Glutamatergic neuron (in vitro differentiated cells): Measurements from ENCODE around the gene PSMB2. TPM values are rescaled to one million over a fixed set of nuclear protein-coding genes. Genes with fewer than 3 reads are reported as not detected.

Experiments used
- DNase-seq: peaks from one replicate; pipeline ENCODE4 v3.0.0; 2022
- H3K27ac Mint-ChIP-seq: one replicate; pipeline ENCODE4 v1.8.0; 2020; ENCODE audit warnings: mild to moderate bottlenecking, mixed read lengths, inconsistent platforms; ENCODE audit not compliant: unreplicated experiment
- H3K27me3 Mint-ChIP-seq: one replicate; pipeline ENCODE4 v1.8.0; 2020; ENCODE audit warnings: mild to moderate bottlenecking, moderate library complexity, mixed read lengths, inconsistent platforms; ENCODE audit not compliant: unreplicated experiment
- H3K36me3 Mint-ChIP-seq: one replicate; pipeline ENCODE4 v1.8.0; 2020; ENCODE audit warnings: mild to moderate bottlenecking, mixed read lengths, inconsistent platforms; ENCODE audit not compliant: unreplicated experiment
- H3K4me1 Mint-ChIP-seq: one replicate; pipeline ENCODE4 v1.8.0; 2020; ENCODE audit warnings: mild to moderate bottlenecking, low read depth, mixed read lengths, inconsistent platforms; ENCODE audit not compliant: unreplicated experiment
- H3K4me3 Mint-ChIP-seq: one replicate; pipeline ENCODE4 v1.8.0; 2020; ENCODE audit warnings: mild to moderate bottlenecking, mixed read lengths, inconsistent platforms; ENCODE audit not compliant: unreplicated experiment
- H3K9me3 Mint-ChIP-seq: one replicate; pipeline ENCODE4 v1.8.0; 2020; ENCODE audit warnings: mild to moderate bottlenecking, moderate library complexity, mixed read lengths, inconsistent platforms; ENCODE audit not compliant: unreplicated experiment
- CTCF ChIP-seq: fragments of 200-600 bp; sonication (generic); IDR thresholded peaks from one replicate; pipeline ENCODE4 v1.5.0; 2021; ENCODE audit not compliant: partially characterized antibody, unreplicated experiment
- total RNA-seq: library from RNA; stranded (reverse); fragmentation: NEBNext Ultra II Directional; extraction: Animal tissue kit (Norgen Biotek cat#: 25700); gene quantifications from one replicate; pipeline ENCODE4 v1.2.1, GENCODE V29; 2021; ENCODE audit not compliant: unreplicated experiment

Gene PSMB2
- total RNA-seq, 1 donor from 2014 or later, result 85.8 TPM

- Mint-ChIP-seq H3K4me3 (no peak overlapping the region), H3K36me3 (no peaks in the 10 kb centered on the region), H3K27ac (no peak overlapping the region), H3K4me1 (peaks cover 23% of the 10 kb centered on the region), H3K9me3 (no peaks in the 10 kb centered on the region), H3K27me3 (no peaks in the 10 kb centered on the region)
- no peak for TF ChIP-seq CTCF
- DNase-seq, result no peak
Observed at GRCh38 chr1:35622510-35623178, 18.7 kb downstream of the PSMB2 start.

GRCh38 chr1:35619237-35620121, 21.8 kb downstream of the PSMB2 start:
- Mint-ChIP-seq H3K36me3 (no peaks in the 10 kb centered on the region), H3K4me1 (peaks cover 23% of the 10 kb centered on the region), H3K27ac (no peak overlapping the region), H3K9me3 (no peaks in the 10 kb centered on the region), H3K27me3 (no peaks in the 10 kb centered on the region), H3K4me3 (no peak overlapping the region)
- TF ChIP-seq CTCF, result no peak
- no peak for DNase-seq

GRCh38 chr1:35615440-35615839, 25.9 kb downstream of the PSMB2 start:
- no peak overlapping the region for H3K27ac Mint-ChIP-seq
- no peaks in the 10 kb centered on the region for H3K36me3 Mint-ChIP-seq
- no peak for DNase-seq
- H3K27me3 Mint-ChIP-seq, result no peaks in the 10 kb centered on the region
- no peak for TF ChIP-seq CTCF
- no peak overlapping the region for H3K4me3 Mint-ChIP-seq
- H3K9me3 Mint-ChIP-seq, result no peaks in the 10 kb centered on the region
- peaks cover 11% of the 10 kb centered on the region for H3K4me1 Mint-ChIP-seq

DNA sequence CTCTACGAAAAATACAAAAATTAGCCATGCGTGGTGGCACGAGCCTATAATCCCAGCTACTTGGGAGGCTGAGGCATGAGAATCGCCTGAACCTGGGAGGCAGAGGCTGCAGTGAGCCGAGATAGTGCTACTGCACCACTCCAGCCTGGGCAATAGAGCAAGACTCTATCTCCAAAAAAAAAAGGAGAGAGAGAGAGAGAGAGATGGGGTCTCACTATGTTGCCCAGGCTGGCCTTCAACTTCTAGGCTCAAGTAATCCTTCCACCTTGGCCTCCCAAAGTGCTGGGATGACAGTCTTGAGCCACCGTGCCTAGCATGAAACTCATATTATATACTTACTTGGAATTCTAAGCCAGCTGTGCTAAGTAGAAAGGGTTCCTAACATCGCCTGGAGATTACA, 29.7 kb downstream of the PSMB2 start:
- Mint-ChIP-seq H3K4me3 (no peak overlapping the region), H3K27ac (no peak overlapping the region), H3K27me3 (no peaks in the 10 kb centered on the region), H3K4me1 (peaks cover 4% of the 10 kb centered on the region), H3K36me3 (no peaks in the 10 kb centered on the region), H3K9me3 (no peaks in the 10 kb centered on the region)
- TF ChIP-seq CTCF, result no peak
- DNase-seq, result no peak

- no peaks in the 10 kb centered on the region for H3K27me3 Mint-ChIP-seq
- no peak overlapping the region for H3K4me3 Mint-ChIP-seq
- peaks cover 6% of the 10 kb centered on the region for H3K4me1 Mint-ChIP-seq
- TF ChIP-seq CTCF, result no peak
- no peak for DNase-seq
- no peaks in the 10 kb centered on the region for H3K36me3 Mint-ChIP-seq
- peaks cover 2% of the 10 kb centered on the region for H3K9me3 Mint-ChIP-seq
- H3K27ac Mint-ChIP-seq, result no peak overlapping the region
Observed at GRCh38 chr1:35605867-35606182, 35.5 kb downstream of the PSMB2 start.
